GM12878 (cell line): ENCODE data around the gene FSTL4. TPM values are rescaled to one million over a fixed set of nuclear protein-coding genes. Genes with fewer than 3 reads are reported as not detected.

Experiments used
- ATAC-seq: fragments of 200-7000 bp; cut with Tn5 transposase; 3 replicates; pipeline ENCODE4 v1.9.1; 2020; ENCODE audit warnings: mild to moderate bottlenecking, moderate library complexity
- BruUV-seq: library from RNA; stranded (reverse); fragments of 400-500 nt; replicated peaks from 2 replicates; lab custom pipeline; 2021; lab: Mats Ljungman, UMichigan
- CTCF ChIA-PET: fragments of 300-600 bp; sonication (Branson Sonifier 250); formaldehyde crosslinking; extraction: SDS; loops from one replicate; lab custom pipeline; 2021; ENCODE audit warnings: inconsistent platforms; lab: Yijun Ruan, JAX
- POLR2A ChIA-PET: fragments of 350-600 bp; formaldehyde crosslinking; extraction: SDS; loops from one replicate; lab custom pipeline; 2021; ENCODE audit warnings: inconsistent platforms; lab: Charles Lee
- RAD21 ChIA-PET: fragments of 300-600 bp; sonication (Branson Sonifier 250); formaldehyde crosslinking; loops from one replicate; lab custom pipeline; 2023; ENCODE audit warnings: antibody characterized with exemption; ENCODE audit not compliant: unreplicated experiment; lab: Charles Lee
- SMC1A ChIA-PET: fragments of 300-600 bp; sonication (Branson Sonifier 250); formaldehyde crosslinking; loops from one replicate; lab custom pipeline; 2023; ENCODE audit not compliant: unreplicated experiment, uncharacterized antibody; lab: Charles Lee
- DNase-seq: peaks from one replicate; pipeline ENCODE4 v3.0.0-alpha.2; 2011; ENCODE audit warnings: low read depth, low spot score
- FAIRE-seq: peaks from 3 replicates; lab custom pipeline; 2011; peaks lifted over from hg19 to GRCh38; lab: Jason Lieb, UNC
- H2AFZ ChIP-seq: 2 replicates; pipeline ENCODE4 v1.6.0; 2011; ENCODE audit warnings: low read depth, low read length, control low read depth; ENCODE audit not compliant: control insufficient read depth
- H3K27ac ChIP-seq: 2 replicates; pipeline ENCODE4 v1.5.1; 2011; ENCODE audit warnings: control low read depth; ENCODE audit not compliant: control insufficient read depth, insufficient read depth
- H3K27me3 ChIP-seq, 2 experiments: replicated peaks in 1 of 2; 2 replicates each; pipeline versions ENCODE4 v1.6.0 to v1.6.1; 2011; ENCODE audit warnings: low read length in 1 of 2; ENCODE audit not compliant: control insufficient read depth in 2 of 2, insufficient read depth in 2 of 2
- H3K36me3 ChIP-seq, 2 experiments: 2 replicates each; pipeline ENCODE4 v1.5.1; 2011; ENCODE audit warnings: low read length in 1 of 2; ENCODE audit not compliant: control insufficient read depth in 2 of 2, insufficient read depth in 2 of 2
- H3K4me1 ChIP-seq: 2 replicates; pipeline ENCODE4 v1.6.1; 2011; ENCODE audit warnings: mild to moderate bottlenecking, low read length, moderate library complexity, mixed read lengths; ENCODE audit not compliant: control insufficient read depth, insufficient read depth
- H3K4me2 ChIP-seq: 2 replicates; pipeline ENCODE4 v1.6.0; 2011; ENCODE audit warnings: control low read depth; ENCODE audit not compliant: control insufficient read depth, insufficient read depth
- H3K4me3 ChIP-seq: fragments of 200-600 bp; sonication (generic); 2 replicates; pipeline ENCODE4 v1.5.1; 2016
- H3K79me2 ChIP-seq: 2 replicates; pipeline ENCODE4 v1.6.0; 2011; ENCODE audit warnings: low read length; ENCODE audit not compliant: control insufficient read depth, insufficient read depth
- H3K9ac ChIP-seq: 2 replicates; pipeline ENCODE4 v1.8.0; 2011; ENCODE audit warnings: low read length, control low read depth, mixed read lengths; ENCODE audit not compliant: control insufficient read depth, insufficient read depth
- H3K9me3 ChIP-seq: replicated peaks from 3 replicates; pipeline ENCODE4 v1.5.1; 2011; ENCODE audit warnings: mild to moderate bottlenecking, low read length; ENCODE audit not compliant: control insufficient read depth, insufficient read depth
- H4K20me1 ChIP-seq: 2 replicates; pipeline ENCODE4 v1.6.0; 2011; ENCODE audit not compliant: control insufficient read depth, insufficient read depth
- HCFC1 ChIP-seq: fragments of 150-350 bp; IDR thresholded peaks from 2 replicates; pipeline ENCODE4 v1.6.1; 2014; ENCODE audit warnings: low read length
- LARP7 ChIP-seq: fragments of 450-650 bp; IDR thresholded peaks from 2 replicates; pipeline ENCODE4 v1.6.1; 2017; ENCODE audit warnings: mild to moderate bottlenecking
- NFYA ChIP-seq: IDR thresholded peaks from 2 replicates; pipeline ENCODE4 v1.6.1; 2011; ENCODE audit warnings: low read depth, mild to moderate bottlenecking, low read length, improper control_type of control experiment, borderline replicate concordance
- POU2F2 ChIP-seq: IDR thresholded peaks from 3 replicates; pipeline ENCODE4 v1.6.1; 2011; ENCODE audit warnings: low read depth, mild to moderate bottlenecking, low read length, borderline replicate concordance
- RELA ChIP-seq: fragments of 450-650 bp; IDR thresholded peaks from 2 replicates; pipeline ENCODE4 v1.8.0; 2014; ENCODE audit warnings: borderline replicate concordance; ENCODE audit not compliant: partially characterized antibody
- WRNIP1 ChIP-seq: IDR thresholded peaks from 2 replicates; pipeline ENCODE4 v1.6.1; 2011; ENCODE audit warnings: low read depth, low read length, improper control_type of control experiment, borderline replicate concordance
- in situ Hi-C: fragments of 300-500 bp; cut with MboI; formaldehyde crosslinking; loops from 9 replicates; pipeline ENCODE4 v1.14.3; 2018; ENCODE audit warnings: mixed read lengths
- intact Hi-C: fragments of 100-400 bp; cut with micrococcal nuclease; formaldehyde crosslinking; loops from one replicate; pipeline ENCODE4 v1.14.2; 2022; ENCODE audit not compliant: unreplicated experiment
- polyA plus RNA-seq, 11 experiments: library from polyadenylated mRNA; depleted of rRNA in 4 of 11; unstranded in 6 of 11; stranded (reverse) in 5 of 11; fragments of >200 nt; fragmentation: Nextera tagmentation in 4 of 11; fragmentation: Illumina TruSeq in 1 of 11; extraction: Ambion mirVana in 4 of 11; extraction: Trizol in 1 of 11; gene quantifications; 1 replicate in 1 of 11; 2 replicates in 10 of 11; pipeline versions ENCODE4 v1.2.1 to v1.2.3, GENCODE V29; 2011 to 2016; ENCODE audit warnings: inconsistent platforms in 2 of 11, missing spikeins in 2 of 11, low read depth in 1 of 11
- total RNA-seq, 4 experiments: library from RNA; depleted of rRNA in 3 of 4; stranded (reverse); fragments of >200 nt in 3 of 4; fragmentation: Illumina TruSeq in 1 of 4; extraction: Trizol in 1 of 4; gene quantifications; 2 replicates each; pipeline versions ENCODE4 v1.2.1 to v1.2.3, GENCODE V29; 2013 to 2021
- TF ChIP-seq, protein P1 (sequence below): IDR thresholded peaks from 2 replicates; pipeline ENCODE4 v1.6.1; 2011; ENCODE audit warnings: mild to moderate bottlenecking, low read depth, low read length, moderate library complexity; ENCODE audit not compliant: insufficient replicate concordance
- TF ChIP-seq, protein P2 (sequence below): IDR thresholded peaks from 2 replicates; pipeline ENCODE4 v1.6.1; 2012; ENCODE audit warnings: improper control_type of control experiment, low read depth, low read length; ENCODE audit not compliant: insufficient replicate concordance
- TF ChIP-seq, protein P3 (sequence below): fragments of 450-650 bp; IDR thresholded peaks from 2 replicates; pipeline ENCODE4 v1.6.1; 2017; ENCODE audit warnings: mild to moderate bottlenecking, low read depth, inconsistent platforms; ENCODE audit not compliant: poor library complexity, severe bottlenecking
- TF ChIP-seq, protein P4 (sequence below): fragments of 450-650 bp; IDR thresholded peaks from 2 replicates; pipeline ENCODE4 v1.6.1; 2018; ENCODE audit warnings: borderline replicate concordance, mild to moderate bottlenecking; ENCODE audit not compliant: partially characterized antibody
- TF ChIP-seq, protein P5 (sequence below): fragments of 450-650 bp; IDR thresholded peaks from 2 replicates; pipeline ENCODE4 v1.6.1; 2016; ENCODE audit warnings: mild to moderate bottlenecking

The FSTL4 gene
- total and polyA plus RNA-seq, 10 of the 15 experiments (the other 5 are each of a cell fraction or from before 2014, with no cell fraction given), result 0.01 to 0.79 (median 0.21) TPM; not detected in 6

DNA sequence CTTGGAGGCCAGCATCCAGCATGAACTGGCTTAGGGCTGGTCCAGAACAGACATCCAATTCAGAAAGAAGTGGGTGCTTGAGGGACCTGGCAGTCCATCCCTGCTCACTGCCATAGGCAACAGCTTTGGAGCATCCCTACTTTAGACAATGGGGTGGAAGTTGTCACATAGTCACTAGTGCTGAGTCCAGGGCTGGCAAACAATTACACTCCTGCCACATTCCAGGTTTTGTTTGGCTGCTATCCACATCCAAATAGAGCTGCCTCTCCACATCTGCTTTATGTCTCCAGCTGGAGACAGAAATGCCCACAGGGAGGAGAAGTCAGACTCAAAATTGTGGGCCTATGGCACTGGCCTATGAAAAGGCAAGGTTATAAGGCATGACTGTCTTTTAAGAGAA lies 7.0 kb downstream of the FSTL4 start:
- Histone ChIP-seq H3K9me3 (no peaks in the 10 kb centered on the region), H3K4me3 (no peak overlapping the region), H3K27ac (no peak overlapping the region), H3K27me3 (peaks cover 2 to 9% of the 10 kb centered on the region in 2 experiments), H3K36me3 (no peaks in the 10 kb centered on the region), H4K20me1 (no peaks in the 10 kb centered on the region), H2AFZ (no peak overlapping the region), H3K4me2 (no peak overlapping the region), H3K79me2 (no peaks in the 10 kb centered on the region), H3K4me1 (no peaks in the 10 kb centered on the region), H3K9ac (no peak overlapping the region)
- no TSS peak for BruUV-seq
- FAIRE-seq (no peak), DNase-seq (no peak), ATAC-seq (no peak)
- ChIA-PET POLR2A (no interaction called here), CTCF (interaction anchor here (1.8 kb wide), 1 partner anchor 182 kb away, joined by 4 read pairs; no protein-coding TSS in a partner anchor), RAD21 (no interaction called here), SMC1A (interaction anchor here (1.0 kb wide), 1 partner anchor 13 kb away, joined by 3 read pairs; no protein-coding TSS in a partner anchor)
- in situ Hi-C loops, result no loop called here
- intact Hi-C loops, result no loop called here
- TF ChIP-seq HCFC1, result no peak
- TF ChIP-seq, protein P1, sequence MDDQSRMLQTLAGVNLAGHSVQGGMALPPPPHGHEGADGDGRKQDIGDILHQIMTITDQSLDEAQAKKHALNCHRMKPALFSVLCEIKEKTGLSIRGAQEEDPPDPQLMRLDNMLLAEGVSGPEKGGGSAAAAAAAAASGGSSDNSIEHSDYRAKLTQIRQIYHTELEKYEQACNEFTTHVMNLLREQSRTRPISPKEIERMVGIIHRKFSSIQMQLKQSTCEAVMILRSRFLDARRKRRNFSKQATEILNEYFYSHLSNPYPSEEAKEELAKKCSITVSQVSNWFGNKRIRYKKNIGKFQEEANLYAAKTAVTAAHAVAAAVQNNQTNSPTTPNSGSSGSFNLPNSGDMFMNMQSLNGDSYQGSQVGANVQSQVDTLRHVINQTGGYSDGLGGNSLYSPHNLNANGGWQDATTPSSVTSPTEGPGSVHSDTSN, result no peak
- no peak for TF ChIP-seq POU2F2
- TF ChIP-seq, protein P2, sequence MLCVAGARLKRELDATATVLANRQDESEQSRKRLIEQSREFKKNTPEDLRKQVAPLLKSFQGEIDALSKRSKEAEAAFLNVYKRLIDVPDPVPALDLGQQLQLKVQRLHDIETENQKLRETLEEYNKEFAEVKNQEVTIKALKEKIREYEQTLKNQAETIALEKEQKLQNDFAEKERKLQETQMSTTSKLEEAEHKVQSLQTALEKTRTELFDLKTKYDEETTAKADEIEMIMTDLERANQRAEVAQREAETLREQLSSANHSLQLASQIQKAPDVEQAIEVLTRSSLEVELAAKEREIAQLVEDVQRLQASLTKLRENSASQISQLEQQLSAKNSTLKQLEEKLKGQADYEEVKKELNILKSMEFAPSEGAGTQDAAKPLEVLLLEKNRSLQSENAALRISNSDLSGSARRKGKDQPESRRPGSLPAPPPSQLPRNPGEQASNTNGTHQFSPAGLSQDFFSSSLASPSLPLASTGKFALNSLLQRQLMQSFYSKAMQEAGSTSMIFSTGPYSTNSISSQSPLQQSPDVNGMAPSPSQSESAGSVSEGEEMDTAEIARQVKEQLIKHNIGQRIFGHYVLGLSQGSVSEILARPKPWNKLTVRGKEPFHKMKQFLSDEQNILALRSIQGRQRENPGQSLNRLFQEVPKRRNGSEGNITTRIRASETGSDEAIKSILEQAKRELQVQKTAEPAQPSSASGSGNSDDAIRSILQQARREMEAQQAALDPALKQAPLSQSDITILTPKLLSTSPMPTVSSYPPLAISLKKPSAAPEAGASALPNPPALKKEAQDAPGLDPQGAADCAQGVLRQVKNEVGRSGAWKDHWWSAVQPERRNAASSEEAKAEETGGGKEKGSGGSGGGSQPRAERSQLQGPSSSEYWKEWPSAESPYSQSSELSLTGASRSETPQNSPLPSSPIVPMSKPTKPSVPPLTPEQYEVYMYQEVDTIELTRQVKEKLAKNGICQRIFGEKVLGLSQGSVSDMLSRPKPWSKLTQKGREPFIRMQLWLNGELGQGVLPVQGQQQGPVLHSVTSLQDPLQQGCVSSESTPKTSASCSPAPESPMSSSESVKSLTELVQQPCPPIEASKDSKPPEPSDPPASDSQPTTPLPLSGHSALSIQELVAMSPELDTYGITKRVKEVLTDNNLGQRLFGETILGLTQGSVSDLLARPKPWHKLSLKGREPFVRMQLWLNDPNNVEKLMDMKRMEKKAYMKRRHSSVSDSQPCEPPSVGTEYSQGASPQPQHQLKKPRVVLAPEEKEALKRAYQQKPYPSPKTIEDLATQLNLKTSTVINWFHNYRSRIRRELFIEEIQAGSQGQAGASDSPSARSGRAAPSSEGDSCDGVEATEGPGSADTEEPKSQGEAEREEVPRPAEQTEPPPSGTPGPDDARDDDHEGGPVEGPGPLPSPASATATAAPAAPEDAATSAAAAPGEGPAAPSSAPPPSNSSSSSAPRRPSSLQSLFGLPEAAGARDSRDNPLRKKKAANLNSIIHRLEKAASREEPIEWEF, result no peak
- TF ChIP-seq RELA, result no peak
- TF ChIP-seq, protein P3, sequence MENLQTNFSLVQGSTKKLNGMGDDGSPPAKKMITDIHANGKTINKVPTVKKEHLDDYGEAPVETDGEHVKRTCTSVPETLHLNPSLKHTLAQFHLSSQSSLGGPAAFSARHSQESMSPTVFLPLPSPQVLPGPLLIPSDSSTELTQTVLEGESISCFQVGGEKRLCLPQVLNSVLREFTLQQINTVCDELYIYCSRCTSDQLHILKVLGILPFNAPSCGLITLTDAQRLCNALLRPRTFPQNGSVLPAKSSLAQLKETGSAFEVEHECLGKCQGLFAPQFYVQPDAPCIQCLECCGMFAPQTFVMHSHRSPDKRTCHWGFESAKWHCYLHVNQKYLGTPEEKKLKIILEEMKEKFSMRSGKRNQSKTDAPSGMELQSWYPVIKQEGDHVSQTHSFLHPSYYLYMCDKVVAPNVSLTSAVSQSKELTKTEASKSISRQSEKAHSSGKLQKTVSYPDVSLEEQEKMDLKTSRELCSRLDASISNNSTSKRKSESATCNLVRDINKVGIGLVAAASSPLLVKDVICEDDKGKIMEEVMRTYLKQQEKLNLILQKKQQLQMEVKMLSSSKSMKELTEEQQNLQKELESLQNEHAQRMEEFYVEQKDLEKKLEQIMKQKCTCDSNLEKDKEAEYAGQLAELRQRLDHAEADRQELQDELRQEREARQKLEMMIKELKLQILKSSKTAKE, result no peak
- no peak for TF ChIP-seq LARP7
- no peak for TF ChIP-seq NFYA
- TF ChIP-seq, protein P4, sequence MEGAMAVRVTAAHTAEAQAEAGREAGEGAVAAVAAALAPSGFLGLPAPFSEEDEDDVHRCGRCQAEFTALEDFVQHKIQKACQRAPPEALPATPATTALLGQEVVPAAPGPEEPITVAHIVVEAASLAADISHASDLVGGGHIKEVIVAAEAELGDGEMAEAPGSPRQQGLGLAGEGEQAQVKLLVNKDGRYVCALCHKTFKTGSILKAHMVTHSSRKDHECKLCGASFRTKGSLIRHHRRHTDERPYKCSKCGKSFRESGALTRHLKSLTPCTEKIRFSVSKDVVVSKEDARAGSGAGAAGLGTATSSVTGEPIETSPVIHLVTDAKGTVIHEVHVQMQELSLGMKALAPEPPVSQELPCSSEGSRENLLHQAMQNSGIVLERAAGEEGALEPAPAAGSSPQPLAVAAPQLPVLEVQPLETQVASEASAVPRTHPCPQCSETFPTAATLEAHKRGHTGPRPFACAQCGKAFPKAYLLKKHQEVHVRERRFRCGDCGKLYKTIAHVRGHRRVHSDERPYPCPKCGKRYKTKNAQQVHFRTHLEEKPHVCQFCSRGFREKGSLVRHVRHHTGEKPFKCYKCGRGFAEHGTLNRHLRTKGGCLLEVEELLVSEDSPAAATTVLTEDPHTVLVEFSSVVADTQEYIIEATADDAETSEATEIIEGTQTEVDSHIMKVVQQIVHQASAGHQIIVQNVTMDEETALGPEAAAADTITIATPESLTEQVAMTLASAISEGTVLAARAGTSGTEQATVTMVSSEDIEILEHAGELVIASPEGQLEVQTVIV, result no peak
- TF ChIP-seq, protein P5, sequence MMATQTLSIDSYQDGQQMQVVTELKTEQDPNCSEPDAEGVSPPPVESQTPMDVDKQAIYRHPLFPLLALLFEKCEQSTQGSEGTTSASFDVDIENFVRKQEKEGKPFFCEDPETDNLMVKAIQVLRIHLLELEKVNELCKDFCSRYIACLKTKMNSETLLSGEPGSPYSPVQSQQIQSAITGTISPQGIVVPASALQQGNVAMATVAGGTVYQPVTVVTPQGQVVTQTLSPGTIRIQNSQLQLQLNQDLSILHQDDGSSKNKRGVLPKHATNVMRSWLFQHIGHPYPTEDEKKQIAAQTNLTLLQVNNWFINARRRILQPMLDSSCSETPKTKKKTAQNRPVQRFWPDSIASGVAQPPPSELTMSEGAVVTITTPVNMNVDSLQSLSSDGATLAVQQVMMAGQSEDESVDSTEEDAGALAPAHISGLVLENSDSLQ, result no peak
- no peak for TF ChIP-seq WRNIP1
